Gastrocnemius medialis (tissue), 4 donors: ENCODE results near the gene SRGAP3. TPM values are rescaled to one million over a fixed set of nuclear protein-coding genes. Genes with fewer than 3 reads are reported as not detected.
A peak's percentile ranks its signal among the peaks of the same experiment; 100 is the strongest.

ENCODE experiments used
- ATAC-seq, 2 donors: fragments of 150-250 bp; one replicate each; pipeline ENCODE4 v1.9.1; 2016
- DNase-seq, 2 donors: peaks; one replicate each; pipeline ENCODE4 v3.0.0-alpha.2; 2019
- H3K27ac ChIP-seq, 4 donors: fragments of 200-600 bp; sonication (generic); 1 replicate in 1 of 4; 2 replicates in 3 of 4; pipeline ENCODE4 v1.5.1; 2016 to 2018; ENCODE audit warnings: mild to moderate bottlenecking in 2 of 4, moderate library complexity in 1 of 4
- H3K27me3 ChIP-seq, 3 donors: fragments of 200-600 bp; sonication (generic) in 2 of 3; 1 replicate in 1 of 3; 2 replicates in 2 of 3; pipeline versions ENCODE4 v1.5.1 to v1.6.0; 2016 to 2019; ENCODE audit warnings: mild to moderate bottlenecking in 1 of 3, moderate library complexity in 1 of 3
- H3K36me3 ChIP-seq, 2 donors: fragments of 200-600 bp; sonication (generic) in 1 of 2; one replicate each; pipeline ENCODE4 v1.5.1; 2017 to 2018
- H3K4me1 ChIP-seq, 2 donors: fragments of 200-600 bp; sonication (generic) in 1 of 2; one replicate each; pipeline ENCODE4 v1.5.1; 2016 to 2017; ENCODE audit warnings: mild to moderate bottlenecking in 2 of 2
- H3K4me3 ChIP-seq, 4 donors: fragments of 200-600 bp; sonication (generic) in 3 of 4; 1 replicate in 1 of 4; 2 replicates in 3 of 4; pipeline ENCODE4 v1.5.1; 2016 to 2019; ENCODE audit warnings: mild to moderate bottlenecking in 2 of 4
- H3K9me3 ChIP-seq, 3 donors: fragments of 200-600 bp; sonication (generic) in 2 of 3; 1 replicate in 1 of 3; 2 replicates in 2 of 3; pipeline ENCODE4 v1.5.1; 2016 to 2019
- CTCF ChIP-seq, 5 experiments: fragments of 450-650 bp in 3 of 5; fragments of 200-600 bp in 2 of 5; sonication (generic) in 2 of 5; IDR thresholded peaks in 4 of 5; conservative IDR thresholded peaks in 1 of 5; 1 replicate in 4 of 5; 2 replicates in 1 of 5; pipeline ENCODE4 v1.5.1; 2016 to 2019; ENCODE audit warnings: antibody characterized with exemption in 5 of 5, mild to moderate bottlenecking in 3 of 5, moderate library complexity in 3 of 5
- POLR2A ChIP-seq, 2 donors: fragments of 450-650 bp; IDR thresholded peaks; one replicate each; pipeline ENCODE4 v1.6.1; 2017; ENCODE audit warnings: antibody characterized with exemption in 2 of 2, mild to moderate bottlenecking in 2 of 2, moderate library complexity in 2 of 2
- in situ Hi-C, 4 donors: fragments of 200-750 bp; cut with MboI; loops; one replicate each; pipeline versions ENCODE4 v1.15.0 to v1.8.0; 2017; ENCODE audit warnings: low sequenced_read_pairs in 4 of 4
- intact Hi-C: fragments of 100-400 bp; cut with DNase I; formaldehyde crosslinking; loops from one replicate; pipeline ENCODE4 v1.15.1; 2023; ENCODE audit warnings: low total_unique reads
- total RNA-seq, 4 donors: library from RNA; depleted of rRNA; stranded (reverse); fragments of >200 nt; gene quantifications; one replicate each; pipeline versions ENCODE4 v1.1.0 to v1.2.3, GENCODE V29; 2016

The SRGAP3 gene
- total RNA-seq, 4 donors from 2014 or later = 1.3 to 2.3 (median 1.8) TPM

GRCh38 chr3:9207116-9207763 is 42.2 kb downstream of the SRGAP3 start:
- DNase-seq = no peak
- in situ Hi-C loops = no loop called here

GRCh38 chr3:9206287-9206686 is 43.2 kb downstream of the SRGAP3 start:
- Histone ChIP-seq H3K4me3 (no peak overlapping the region), H3K9me3 (no peaks in the 10 kb centered on the region), H3K27me3 (no peaks in the 10 kb centered on the region), H3K36me3 (no peaks in the 10 kb centered on the region), H3K4me1 (no peaks in the 10 kb centered on the region), H3K27ac (no peak overlapping the region)
- in situ Hi-C loops (no loop called here), intact Hi-C loops (no loop called here)
- ATAC-seq (peak in 1 of 2 donors; percentile 24), DNase-seq (no peak)
- TF ChIP-seq POLR2A (IDR thresholded peaks at IDR 0.05) (no peak), CTCF (IDR thresholded peaks at IDR 0.05 in 4 of 5, conservative IDR thresholded peaks at IDR 0.05 in 1 of 5) (no peak)

More at GRCh38 chr3:9207116-9207763, 42.2 kb downstream of the SRGAP3 start:
- Histone ChIP-seq H3K36me3 (no peaks in the 10 kb centered on the region), H3K4me1 (no peaks in the 10 kb centered on the region), H3K27ac (no peak overlapping the region), H3K4me3 (no peak overlapping the region), H3K27me3 (no peaks in the 10 kb centered on the region), H3K9me3 (no peaks in the 10 kb centered on the region)
- ATAC-seq = no peak
- intact Hi-C loops = no loop called here
- no peak for TF ChIP-seq POLR2A (IDR thresholded peaks at IDR 0.05)
- TF ChIP-seq CTCF (IDR thresholded peaks at IDR 0.05 in 4 of 5, conservative IDR thresholded peaks at IDR 0.05 in 1 of 5) = no peak

- TF ChIP-seq POLR2A (IDR thresholded peaks at IDR 0.05) = no peak
- no peak for TF ChIP-seq CTCF (IDR thresholded peaks at IDR 0.05 in 4 of 5, conservative IDR thresholded peaks at IDR 0.05 in 1 of 5)
- Histone ChIP-seq H3K27ac (no peak overlapping the region), H3K27me3 (no peaks in the 10 kb centered on the region), H3K4me3 (no peak overlapping the region), H3K9me3 (no peaks in the 10 kb centered on the region), H3K36me3 (no peaks in the 10 kb centered on the region), H3K4me1 (no peaks in the 10 kb centered on the region)
- ATAC-seq (no peak), DNase-seq (no peak)
- in situ Hi-C loops (no loop called here), intact Hi-C loops (no loop called here)
Measured at GRCh38 chr3:9205345-9206143, 43.9 kb downstream of the SRGAP3 start.

GRCh38 chr3:9204253-9204992 is 45.0 kb downstream of the SRGAP3 start:
- TF ChIP-seq CTCF (IDR thresholded peaks at IDR 0.05 in 4 of 5, conservative IDR thresholded peaks at IDR 0.05 in 1 of 5) (no peak), POLR2A (IDR thresholded peaks at IDR 0.05) (no peak)
- ATAC-seq = no peak

More at GRCh38 chr3:9204253-9204992, 45.0 kb downstream of the SRGAP3 start:
- no peak overlapping the region for H3K27ac ChIP-seq
- no peaks in the 10 kb centered on the region for H3K36me3 ChIP-seq
- intact Hi-C loops = no loop called here
- H3K9me3 ChIP-seq = no peaks in the 10 kb centered on the region
- in situ Hi-C loops = no loop called here
- no peaks in the 10 kb centered on the region for H3K27me3 ChIP-seq
- H3K4me1 ChIP-seq = no peaks in the 10 kb centered on the region
- no peak for DNase-seq
- H3K4me3 ChIP-seq = no peak overlapping the region
